K562 (cell line): ENCODE results near the gene FBXW8. TPM values are rescaled to one million over a fixed set of nuclear protein-coding genes. Genes with fewer than 3 reads are reported as not detected.

Source experiments
- ATAC-seq: fragments of 200-7000 bp; cut with Tn5 transposase; 3 replicates; pipeline ENCODE4 v1.9.1; 2020; ENCODE audit warnings: moderate library complexity
- BruUV-seq: library from RNA; stranded (reverse); fragments of 400-500 nt; replicated peaks from 2 replicates; lab custom pipeline; 2021; lab: Mats Ljungman, UMichigan
- CTCF ChIA-PET: fragments of 300-600 bp; formaldehyde crosslinking; extraction: SDS; loops from one replicate; lab custom pipeline; 2021; ENCODE audit warnings: low intra/inter-chr PET ratio; lab: Yijun Ruan, JAX
- POLR2A ChIA-PET: fragments of 300-600, 350-650 bp; sonication (Branson Sonifier 250); formaldehyde crosslinking; extraction: SDS; loops from one replicate; lab custom pipeline; 2021; ENCODE audit warnings: antibody characterized with exemption, inconsistent platforms; lab: Yijun Ruan, JAX
- DNase-seq, 4 experiments: peaks; one replicate each; pipeline versions ENCODE4 v3.0.0 to v3.0.0-alpha.2; 2011 to 2018; ENCODE audit warnings: low spot score in 3 of 4, mixed read lengths in 3 of 4; ENCODE audit errors: extremely low read depth in 1 of 4
- FAIRE-seq: peaks from 2 replicates; lab custom pipeline; 2011; peaks lifted over from hg19 to GRCh38; lab: Jason Lieb, UNC
- H2AFZ ChIP-seq: 2 replicates; pipeline ENCODE4 v1.6.0; 2011; ENCODE audit warnings: low read depth, low read length, control low read depth, inconsistent platforms
- H3K27ac ChIP-seq: fragments of 200-600 bp; 3 replicates; pipeline ENCODE4 v1.8.0; 2011; ENCODE audit warnings: low read depth, mild to moderate bottlenecking, control low read depth, inconsistent platforms, low read length, moderate library complexity, mixed read lengths; ENCODE audit errors: extremely low read depth
- H3K27me3 ChIP-seq, 2 experiments: fragments of 300-600 bp in 1 of 2; 2 replicates in 1 of 2; 3 replicates in 1 of 2; pipeline versions ENCODE4 v1.6.0 to v1.8.0; 2011; ENCODE audit warnings: inconsistent platforms in 2 of 2, low read length in 2 of 2, mild to moderate bottlenecking in 1 of 2, mixed read lengths in 1 of 2, moderate library complexity in 1 of 2; ENCODE audit not compliant: control insufficient read depth in 2 of 2, insufficient read depth in 2 of 2
- H3K36me3 ChIP-seq: fragments of 300-600 bp; 3 replicates; pipeline ENCODE4 v1.8.0; 2011; ENCODE audit warnings: mild to moderate bottlenecking, low read length, inconsistent platforms; ENCODE audit not compliant: control insufficient read depth, insufficient read depth
- H3K4me1 ChIP-seq, 2 experiments: fragments of 200-600 bp in 1 of 2; replicated peaks in 1 of 2; 2 replicates in 1 of 2; 3 replicates in 1 of 2; pipeline versions ENCODE4 v1.5.1 to v1.8.0; 2011; ENCODE audit warnings: inconsistent platforms in 2 of 2, low read length in 2 of 2, mild to moderate bottlenecking in 1 of 2, mixed read lengths in 1 of 2, moderate library complexity in 1 of 2; ENCODE audit not compliant: control insufficient read depth in 2 of 2, insufficient read depth in 2 of 2
- H3K4me2 ChIP-seq: 2 replicates; pipeline ENCODE4 v1.6.1; 2011; ENCODE audit warnings: low read length, control low read depth, inconsistent platforms, mixed read lengths; ENCODE audit not compliant: insufficient read depth
- H3K4me3 ChIP-seq: fragments of 200-600 bp; sonication (generic), shearing (Covaris generic); 2 replicates; pipeline ENCODE4 v1.5.1; 2016; ENCODE audit warnings: control low read depth, inconsistent platforms
- H3K79me2 ChIP-seq: fragments of 200-600 bp; 3 replicates; pipeline ENCODE4 v1.8.0; 2011; ENCODE audit warnings: low read length, inconsistent platforms; ENCODE audit not compliant: control insufficient read depth, insufficient read depth
- H3K9ac ChIP-seq, 2 experiments: 2 replicates each; pipeline versions ENCODE4 v1.6.0 to v1.6.1; 2011; ENCODE audit warnings: low read depth in 2 of 2, low read length in 2 of 2, control low read depth in 1 of 2, inconsistent platforms in 1 of 2, mild to moderate bottlenecking in 1 of 2, mixed read lengths in 1 of 2; ENCODE audit not compliant: insufficient read depth in 1 of 2
- H3K9me1 ChIP-seq: one replicate; pipeline ENCODE4 v1.6.0; 2011; ENCODE audit warnings: inconsistent platforms, mild to moderate bottlenecking, low read length, moderate library complexity; ENCODE audit not compliant: control insufficient read depth, insufficient read depth
- H3K9me3 ChIP-seq: replicated peaks from 2 replicates; pipeline ENCODE4 v1.5.1; 2011; ENCODE audit warnings: low read depth, low read length, inconsistent platforms; ENCODE audit not compliant: control insufficient read depth, insufficient read depth
- H4K20me1 ChIP-seq: replicated peaks from 2 replicates; pipeline ENCODE4 v1.6.1; 2011; ENCODE audit warnings: low read length, inconsistent platforms, mixed read lengths; ENCODE audit not compliant: control insufficient read depth, insufficient read depth
- ESRRA ChIP-seq: fragments of 450-650 bp; IDR thresholded peaks from 2 replicates; pipeline ENCODE4 v1.6.1; 2014; ENCODE audit warnings: low read depth, mild to moderate bottlenecking, moderate library complexity, borderline replicate concordance
- JUND ChIP-seq, 2 experiments: IDR thresholded peaks; 2 replicates in 1 of 2; 3 replicates in 1 of 2; pipeline ENCODE4 v1.6.1; 2011; ENCODE audit warnings: borderline replicate concordance in 2 of 2, low read depth in 2 of 2, low read length in 2 of 2, improper control_type of control experiment in 1 of 2, missing biosample characterization in 1 of 2, missing genetic modification characterization in 1 of 2, missing genetic modification reagents in 1 of 2
- SREBF1 ChIP-seq: fragments of 150-350 bp; IDR thresholded peaks from 2 replicates; pipeline ENCODE4 v1.6.1; 2014; ENCODE audit warnings: antibody characterized with exemption, low read depth, low read length, borderline replicate concordance
- SUPT5H ChIP-seq: fragments of 450-650 bp; IDR thresholded peaks from 2 replicates; pipeline ENCODE4 v1.6.1; 2016
- ZBTB40 ChIP-seq, 2 experiments: fragments of 450-650 bp in 1 of 2; sonication (generic) in 1 of 2; formaldehyde crosslinking in 1 of 2; IDR thresholded peaks; 2 replicates each; pipeline versions ENCODE4 v1.7.1 to v1.9.0; 2016 to 2022; ENCODE audit warnings: inconsistent platforms in 1 of 2, mild to moderate bottlenecking in 1 of 2, missing genetic modification reagents in 1 of 2
- ZC3H11A ChIP-seq: IDR thresholded peaks from 2 replicates; pipeline ENCODE4 v1.6.1; 2012; ENCODE audit warnings: low read depth, low read length, improper control_type of control experiment
- ZFP1 ChIP-seq: fragments of 450-650 bp; formaldehyde crosslinking; IDR thresholded peaks from 2 replicates; pipeline ENCODE4 v1.4.0; 2020; ENCODE audit warnings: mild to moderate bottlenecking, mixed read lengths
- WGBS: fragments of 100-300 bp; shearing (Covaris generic); methylation state at CpG from one replicate; pipeline ENCODE4 v1.1.6; 2016; ENCODE audit warnings: low coverage, mixed read lengths; ENCODE audit not compliant: insufficient coverage; ENCODE audit errors: missing lambda C conversion rate; 5-methylcytosine and 5-hydroxymethylcytosine counted together
- in situ Hi-C: fragments of 300-500 bp; cut with MboI; formaldehyde crosslinking; loops from 4 replicates; pipeline ENCODE4 v1.15.0; 2018; ENCODE audit warnings: inconsistent platforms, mixed read lengths
- intact Hi-C: fragments of 100-400 bp; cut with micrococcal nuclease; formaldehyde crosslinking; loops from 2 replicates; pipeline ENCODE4 v1.14.2; 2022
- polyA plus RNA-seq, 8 experiments: library from polyadenylated mRNA; depleted of rRNA in 4 of 8; stranded (reverse) in 5 of 8; unstranded in 3 of 8; fragments of >200 nt; fragmentation: Nextera tagmentation in 2 of 8; fragmentation: Illumina TruSeq in 1 of 8; extraction: Ambion mirVana in 2 of 8; extraction: Trizol in 1 of 8; gene quantifications; 2 replicates each; pipeline versions ENCODE4 v1.2.1 to v1.2.3, GENCODE V29; 2011 to 2014; ENCODE audit warnings: inconsistent platforms in 1 of 8, missing spikeins in 1 of 8
- total RNA-seq, 7 experiments: library from RNA; depleted of rRNA in 6 of 7; stranded (reverse); fragments of >200 nt in 6 of 7; fragmentation: Illumina TruSeq in 2 of 7; extraction: Trizol in 2 of 7; gene quantifications; 2 replicates each; pipeline versions ENCODE4 v1.2.1 to v1.2.3, GENCODE V29; 2011 to 2021; ENCODE audit warnings: low replicate concordance in 1 of 7

Gene FBXW8
- total and polyA plus RNA-seq, 9 of the 15 experiments (the other 6 are each of a cell fraction or from before 2014, with no cell fraction given) = 0.58 to 8.3 (median 4.4) TPM

GRCh38 chr12:117046011-117046369, 135.2 kb downstream of the FBXW8 start:
- FAIRE-seq (peak; percentile 61), ATAC-seq (peak; percentile 33), DNase-seq (peak; percentile 37 to 56 (median 44))
- ChIA-PET CTCF (interaction anchor here (0.8 kb wide), 1 partner anchor 74 kb away, joined by 3 read pairs; no protein-coding TSS in a partner anchor), POLR2A (no interaction called here)
- 41% methylated on average over 6 of the region's 6 CpGs for WGBS
- no peak overlapping the region for H3K27ac ChIP-seq
- H3K27me3 ChIP-seq = no peaks in the 10 kb centered on the region
- H4K20me1 ChIP-seq = no peaks in the 10 kb centered on the region
- peak overlapping the region; percentile 6; the same call in 1 of the 2 replicates for H3K4me2 ChIP-seq
- H2AFZ ChIP-seq = no peak overlapping the region
- H3K4me1 ChIP-seq = peaks cover 63 to 74% of the 10 kb centered on the region in 2 experiments
- BruUV-seq = no TSS peak
- intact Hi-C loops = no loop called here
- no peaks in the 10 kb centered on the region for H3K79me2 ChIP-seq
- no peaks in the 10 kb centered on the region for H3K9me3 ChIP-seq
- in situ Hi-C loops = no loop called here
- peak overlapping the region in 1 of 2 experiments; percentile 12; a peak in 1 of 4 replicates for H3K9ac ChIP-seq
- H3K4me3 ChIP-seq = no peak overlapping the region
- peaks cover 12% of the 10 kb centered on the region; the same call in 2 of the 3 replicates for H3K36me3 ChIP-seq
- H3K9me1 ChIP-seq = no peaks in the 10 kb centered on the region
- TF ChIP-seq ZBTB40 (IDR thresholded peaks at IDR 0.05) (no peak), ZBTB40 (CRISPR knock-in tag; IDR thresholded peaks at IDR 0.05) (no peak), ESRRA (no peak), ZFP1 (no peak), ZC3H11A (no peak), SUPT5H (no peak), JUND (IDR thresholded peaks at IDR 0.05; ENCODE audit: borderline replicate concordance, low read depth, low read length) (peak; percentile 26; the same call in 1 of the 2 replicates), JUND (tag; IDR thresholded peaks at IDR 0.05; ENCODE audit: borderline replicate concordance, low read depth, low read length) (no peak), SREBF1 (no peak)
